Neuronal stem cell (in vitro differentiated cells): Measurements from ENCODE around the gene NECTIN3.

ENCODE experiments used
- DNase-seq: peaks from one replicate; pipeline ENCODE4 v3.0.0-alpha.2; 2013; ENCODE audit warnings: low spot score
- H2AFZ ChIP-seq: one replicate; pipeline ENCODE4 v1.6.1; 2013; ENCODE audit warnings: mild to moderate bottlenecking, low read length, inconsistent platforms
- H2AK5ac ChIP-seq: 2 replicates; pipeline ENCODE4 v1.6.1; 2013; ENCODE audit warnings: low read depth, mild to moderate bottlenecking, inconsistent platforms, low read length, moderate library complexity, mixed read lengths
- H2BK120ac ChIP-seq: 2 replicates; pipeline ENCODE4 v1.6.1; 2013; ENCODE audit warnings: low read depth, mild to moderate bottlenecking, inconsistent platforms, low read length, moderate library complexity, mixed read lengths
- H2BK12ac ChIP-seq: one replicate; pipeline ENCODE4 v1.6.1; 2013; ENCODE audit warnings: low read length, inconsistent platforms
- H2BK15ac ChIP-seq: 2 replicates; pipeline ENCODE4 v1.6.1; 2013; ENCODE audit warnings: mild to moderate bottlenecking, low read length, inconsistent platforms, mixed read lengths
- H2BK5ac ChIP-seq: one replicate; pipeline ENCODE4 v1.6.1; 2013; ENCODE audit warnings: inconsistent platforms, mild to moderate bottlenecking, low read length, moderate library complexity
- H3K14ac ChIP-seq: one replicate; pipeline ENCODE4 v1.6.1; 2013; ENCODE audit warnings: low read length, inconsistent platforms
- H3K18ac ChIP-seq: 2 replicates; pipeline ENCODE4 v1.6.1; 2013; ENCODE audit warnings: low read length, inconsistent platforms
- H3K23ac ChIP-seq: 2 replicates; pipeline ENCODE4 v1.6.1; 2013; ENCODE audit warnings: low read depth, mild to moderate bottlenecking, mixed read lengths, low read length, inconsistent platforms; ENCODE audit not compliant: poor library complexity
- H3K27ac ChIP-seq: replicated peaks from 3 replicates; pipeline ENCODE4 v1.5.1; 2013; ENCODE audit warnings: low read length, inconsistent platforms
- H3K27me3 ChIP-seq, 3 experiments: 2 replicates each; pipeline ENCODE4 v1.6.1; 2013; ENCODE audit warnings: low read length in 3 of 3, mild to moderate bottlenecking in 2 of 3, inconsistent platforms in 1 of 3, low read depth in 1 of 3, mixed read lengths in 1 of 3, moderate library complexity in 1 of 3; ENCODE audit not compliant: control insufficient read depth in 3 of 3, insufficient read depth in 3 of 3
- H3K36me3 ChIP-seq, 2 donors: replicated peaks in 1 of 2; 2 replicates each; pipeline ENCODE4 v1.6.1; 2013; ENCODE audit warnings: low read length in 2 of 2; ENCODE audit not compliant: control insufficient read depth in 2 of 2, insufficient read depth in 2 of 2
- H3K4ac ChIP-seq: 2 replicates; pipeline ENCODE4 v1.6.1; 2013; ENCODE audit warnings: inconsistent platforms, mild to moderate bottlenecking, low read length, moderate library complexity
- H3K4me1 ChIP-seq, 2 donors: 1 replicate in 1 of 2; 2 replicates in 1 of 2; pipeline ENCODE4 v1.6.1; 2013; ENCODE audit warnings: low read length in 2 of 2, low read depth in 1 of 2; ENCODE audit not compliant: control insufficient read depth in 2 of 2, insufficient read depth in 1 of 2
- H3K4me2 ChIP-seq: one replicate; pipeline ENCODE4 v1.6.1; 2013; ENCODE audit warnings: mild to moderate bottlenecking, low read length, inconsistent platforms; ENCODE audit not compliant: insufficient read depth, poor library complexity, severe bottlenecking
- H3K4me3 ChIP-seq, 2 donors: 2 replicates each; pipeline ENCODE4 v1.5.1; 2013; ENCODE audit warnings: low read length in 2 of 2, mild to moderate bottlenecking in 2 of 2, inconsistent platforms in 1 of 2, moderate library complexity in 1 of 2
- H3K79me1 ChIP-seq: one replicate; pipeline ENCODE4 v1.6.1; 2013; ENCODE audit warnings: low read depth, mild to moderate bottlenecking, inconsistent platforms, low read length, moderate library complexity
- H3K9ac ChIP-seq: one replicate; pipeline ENCODE4 v1.6.1; 2013; ENCODE audit warnings: mild to moderate bottlenecking, low read depth, low read length, inconsistent platforms; ENCODE audit not compliant: poor library complexity
- H3K9me3 ChIP-seq, 2 donors: replicated peaks in 1 of 2; 2 replicates each; pipeline versions ENCODE3 to v1.6.1; 2013; ENCODE audit warnings: low read length in 2 of 2, mild to moderate bottlenecking in 2 of 2, inconsistent platforms in 1 of 2, low read depth in 1 of 2, mixed read lengths in 1 of 2, moderate library complexity in 1 of 2; ENCODE audit not compliant: control insufficient read depth in 2 of 2, insufficient read depth in 1 of 2
- H4K8ac ChIP-seq: one replicate; pipeline ENCODE4 v1.6.1; 2013; ENCODE audit warnings: low read depth, mild to moderate bottlenecking, inconsistent platforms, low read length, moderate library complexity
- H4K91ac ChIP-seq: one replicate; pipeline ENCODE4 v1.6.1; 2013; ENCODE audit warnings: low read length, low read depth, mild to moderate bottlenecking, inconsistent platforms; ENCODE audit not compliant: poor library complexity
- WGBS, 2 donors: extraction: QIAGEN DNeasy Blood & Tissue Kit; methylation state at CpG; one replicate each; pipeline ENCODE4 v1.1.7; 2013; ENCODE audit warnings: missing lambda C conversion rate in 2 of 2, mixed read lengths in 1 of 2; ENCODE audit not compliant: insufficient read length in 2 of 2, insufficient replicate concordance in 1 of 2; ENCODE audit errors: extremely low coverage in 2 of 2; 5-methylcytosine and 5-hydroxymethylcytosine counted together

NECTIN3 gene

DNA sequence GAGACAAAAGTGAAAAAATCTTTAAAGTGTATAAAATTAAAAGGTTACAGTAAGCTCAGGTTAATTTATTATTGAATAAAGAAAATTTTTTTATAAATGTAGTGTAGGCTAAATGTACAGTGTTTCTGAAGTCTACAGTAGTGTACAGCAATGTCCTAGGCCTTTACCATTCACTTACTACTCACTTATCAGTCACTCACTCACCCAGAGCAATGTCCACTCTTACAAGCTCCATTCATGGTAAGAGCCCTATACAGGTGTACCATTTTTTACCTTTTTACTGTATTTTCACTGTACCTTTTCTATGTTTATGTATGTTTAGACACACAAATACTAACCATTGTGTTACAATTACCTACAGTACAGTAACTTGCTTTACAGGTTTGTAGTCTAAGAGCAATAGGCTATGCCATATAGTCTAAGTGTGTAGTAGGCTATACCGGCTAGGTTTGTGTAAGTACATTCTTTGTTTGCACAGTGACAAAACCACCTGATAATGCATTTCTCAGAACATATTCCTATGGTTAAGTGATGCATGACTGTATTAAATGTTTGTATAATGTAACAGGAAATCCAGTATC is 38.1 kb upstream of the NECTIN3 start:
- Histone ChIP-seq H2BK120ac (no peak overlapping the region), H2BK12ac (no peak overlapping the region), H3K14ac (no peak overlapping the region), H3K4me3 (no peak overlapping the region), H4K91ac (no peak overlapping the region), H2AK5ac (no peak overlapping the region), H3K4ac (no peak overlapping the region), H4K8ac (no peak overlapping the region), H3K9ac (no peak overlapping the region), H3K4me1 (peaks cover 6 to 10% of the 10 kb centered on the region in 2 donors), H2BK15ac (no peak overlapping the region), H3K79me1 (no peaks in the 10 kb centered on the region), H2BK5ac (no peak overlapping the region), H3K9me3 (peaks cover 2 to 6% of the 10 kb centered on the region in 2 donors), H2AFZ (no peak overlapping the region), H3K4me2 (no peak overlapping the region), H3K23ac (no peak overlapping the region), H3K36me3 (no peaks in the 10 kb centered on the region), H3K18ac (no peak overlapping the region), H3K27ac (no peak overlapping the region), H3K27me3 (no peaks in the 10 kb centered on the region)
- no peak for DNase-seq
- no CpG with 5 or more reads among the region's 1 CpG for WGBS, 2 donors

DNA sequence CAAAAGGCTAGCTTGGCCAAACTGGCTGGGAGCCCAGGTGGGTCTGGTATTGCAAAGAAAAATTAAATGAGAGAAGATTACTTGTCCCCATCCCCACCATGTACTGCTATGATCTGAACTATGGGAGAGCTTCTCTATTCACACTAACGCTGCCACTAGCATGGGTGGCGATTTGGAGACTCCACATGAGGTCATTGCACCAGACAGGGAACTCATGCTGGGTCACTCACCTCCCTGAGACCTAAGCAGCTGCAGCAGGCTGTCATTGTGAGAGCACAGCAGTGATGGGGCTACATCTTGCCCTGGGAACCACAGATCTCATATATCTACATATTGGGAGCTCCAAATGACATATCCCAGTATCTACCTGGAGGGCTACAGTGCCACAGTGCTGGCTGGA is 36.3 kb upstream of the NECTIN3 start:
- Histone ChIP-seq H3K4me2 (no peak overlapping the region), H3K27ac (no peak overlapping the region), H3K27me3 (no peaks in the 10 kb centered on the region), H3K9me3 (peaks cover 2 to 6% of the 10 kb centered on the region in 2 donors), H3K23ac (no peak overlapping the region), H2BK12ac (no peak overlapping the region), H3K18ac (no peak overlapping the region), H3K4ac (no peak overlapping the region), H4K8ac (no peak overlapping the region), H3K14ac (no peak overlapping the region), H2BK120ac (no peak overlapping the region), H3K36me3 (no peaks in the 10 kb centered on the region), H2AFZ (peak overlapping the region; percentile 50), H4K91ac (no peak overlapping the region), H3K79me1 (no peaks in the 10 kb centered on the region), H3K4me3 (no peak overlapping the region), H3K4me1 (peaks cover 6 to 10% of the 10 kb centered on the region in 2 donors), H2BK15ac (no peak overlapping the region), H2BK5ac (no peak overlapping the region), H2AK5ac (no peak overlapping the region), H3K9ac (no peak overlapping the region)
- WGBS, 2 donors = no CpG with 5 or more reads among the region's 2 CpGs
- DNase-seq = no peak

DNA sequence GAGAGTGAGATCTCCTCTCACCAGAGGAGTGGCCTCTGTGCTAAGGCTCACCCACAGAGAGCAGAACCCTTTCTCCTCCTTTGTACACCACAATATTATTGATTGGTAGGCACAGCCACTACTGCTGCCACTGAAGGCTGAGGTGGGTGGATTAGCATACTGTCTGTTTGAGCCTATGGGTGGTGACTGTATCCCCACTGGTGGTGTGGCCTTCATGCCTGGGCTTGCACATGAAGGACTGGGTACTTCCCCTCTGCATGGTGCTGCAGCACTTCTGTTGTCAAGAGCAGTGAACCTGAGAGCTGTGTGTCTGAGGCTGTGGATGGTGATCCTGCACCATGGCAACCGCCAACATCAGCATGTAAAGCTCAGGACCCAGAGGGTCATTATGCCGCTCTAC is 35.7 kb upstream of the NECTIN3 start:
- Histone ChIP-seq H3K36me3 (no peaks in the 10 kb centered on the region), H3K4me1 (peaks cover 6 to 10% of the 10 kb centered on the region in 2 donors), H3K79me1 (no peaks in the 10 kb centered on the region), H2BK15ac (no peak overlapping the region), H3K27ac (no peak overlapping the region), H2BK120ac (no peak overlapping the region), H3K4ac (no peak overlapping the region), H2BK12ac (no peak overlapping the region), H3K18ac (peak overlapping the region; percentile 80), H3K23ac (no peak overlapping the region), H3K9ac (peak overlapping the region; percentile 76), H2AK5ac (peak overlapping the region; percentile 2), H4K91ac (no peak overlapping the region), H4K8ac (no peak overlapping the region), H2AFZ (peak overlapping the region; percentile 50), H2BK5ac (no peak overlapping the region), H3K14ac (no peak overlapping the region), H3K4me2 (no peak overlapping the region), H3K9me3 (peaks cover 2 to 9% of the 10 kb centered on the region in 2 donors), H3K4me3 (no peak overlapping the region), H3K27me3 (no peaks in the 10 kb centered on the region)
- DNase-seq = no peak
- no CpG with 5 or more reads among the region's 2 CpGs for WGBS, 2 donors

DNA sequence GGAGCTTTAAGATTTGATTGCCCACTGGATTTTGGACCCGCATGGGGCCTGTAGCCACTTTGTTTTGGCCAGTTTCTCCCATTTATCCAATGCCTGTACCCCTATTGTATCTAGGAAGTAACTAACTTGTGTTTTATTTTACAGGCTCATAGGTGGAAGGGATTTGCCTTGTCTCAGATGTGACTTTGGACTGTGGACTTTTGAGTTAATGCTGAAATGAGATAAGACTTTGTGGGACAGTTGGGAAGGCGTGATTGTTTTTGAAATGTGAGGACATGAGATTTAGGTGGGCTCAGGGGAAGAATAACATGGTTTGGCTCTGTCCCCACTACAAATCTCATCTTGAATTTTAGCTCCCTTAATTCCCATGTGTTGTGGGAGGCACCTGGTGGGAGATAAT is 30.7 kb upstream of the NECTIN3 start:
- no peak overlapping the region for H2AK5ac ChIP-seq
- H2BK120ac ChIP-seq = no peak overlapping the region
- no peak overlapping the region for H3K4ac ChIP-seq
- H2BK12ac ChIP-seq = no peak overlapping the region
- no peak overlapping the region for H3K18ac ChIP-seq
- H3K14ac ChIP-seq = no peak overlapping the region
- peaks cover 2 to 23% of the 10 kb centered on the region in 2 donors for H3K9me3 ChIP-seq
- H4K91ac ChIP-seq = no peak overlapping the region
- H3K27me3 ChIP-seq = no peaks in the 10 kb centered on the region
- H3K9ac ChIP-seq = no peak overlapping the region
- H2BK5ac ChIP-seq = no peak overlapping the region
- H2BK15ac ChIP-seq = no peak overlapping the region
- H4K8ac ChIP-seq = no peak overlapping the region
- DNase-seq = no peak
- no peaks in the 10 kb centered on the region for H3K79me1 ChIP-seq
- H3K4me2 ChIP-seq = no peak overlapping the region
- H3K23ac ChIP-seq = no peak overlapping the region
- no peaks in the 10 kb centered on the region for H3K36me3 ChIP-seq
- no peak overlapping the region for H3K27ac ChIP-seq
- no peak overlapping the region for H3K4me3 ChIP-seq
- H2AFZ ChIP-seq = no peak overlapping the region
- peaks cover 0 to 6% of the 10 kb centered on the region in 2 donors for H3K4me1 ChIP-seq
- WGBS, 2 donors = no CpG with 5 or more reads among the region's 2 CpGs
